A549 treated with AZD9567 at 1 μM for 4 hours (cell line): ENCODE results near the gene PKP1. TPM values are rescaled to one million over a fixed set of nuclear protein-coding genes. Genes with fewer than 3 reads are reported as not detected.

Experiments used
- total RNA-seq: library from RNA; stranded (reverse); fragments of 200-300 nt; extraction: Qiagen RNA extraction; gene quantifications from 5 replicates; pipeline ENCODE4 v1.2.3, GENCODE V29; 2022; ENCODE audit not compliant: insufficient read depth

The PKP1 gene, protein sequence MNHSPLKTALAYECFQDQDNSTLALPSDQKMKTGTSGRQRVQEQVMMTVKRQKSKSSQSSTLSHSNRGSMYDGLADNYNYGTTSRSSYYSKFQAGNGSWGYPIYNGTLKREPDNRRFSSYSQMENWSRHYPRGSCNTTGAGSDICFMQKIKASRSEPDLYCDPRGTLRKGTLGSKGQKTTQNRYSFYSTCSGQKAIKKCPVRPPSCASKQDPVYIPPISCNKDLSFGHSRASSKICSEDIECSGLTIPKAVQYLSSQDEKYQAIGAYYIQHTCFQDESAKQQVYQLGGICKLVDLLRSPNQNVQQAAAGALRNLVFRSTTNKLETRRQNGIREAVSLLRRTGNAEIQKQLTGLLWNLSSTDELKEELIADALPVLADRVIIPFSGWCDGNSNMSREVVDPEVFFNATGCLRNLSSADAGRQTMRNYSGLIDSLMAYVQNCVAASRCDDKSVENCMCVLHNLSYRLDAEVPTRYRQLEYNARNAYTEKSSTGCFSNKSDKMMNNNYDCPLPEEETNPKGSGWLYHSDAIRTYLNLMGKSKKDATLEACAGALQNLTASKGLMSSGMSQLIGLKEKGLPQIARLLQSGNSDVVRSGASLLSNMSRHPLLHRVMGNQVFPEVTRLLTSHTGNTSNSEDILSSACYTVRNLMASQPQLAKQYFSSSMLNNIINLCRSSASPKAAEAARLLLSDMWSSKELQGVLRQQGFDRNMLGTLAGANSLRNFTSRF
- 0.02 to 0.03 TPM (median 0.02 TPM) in 3 of 5 replicates, not detected in the others for total RNA-seq

DNA sequence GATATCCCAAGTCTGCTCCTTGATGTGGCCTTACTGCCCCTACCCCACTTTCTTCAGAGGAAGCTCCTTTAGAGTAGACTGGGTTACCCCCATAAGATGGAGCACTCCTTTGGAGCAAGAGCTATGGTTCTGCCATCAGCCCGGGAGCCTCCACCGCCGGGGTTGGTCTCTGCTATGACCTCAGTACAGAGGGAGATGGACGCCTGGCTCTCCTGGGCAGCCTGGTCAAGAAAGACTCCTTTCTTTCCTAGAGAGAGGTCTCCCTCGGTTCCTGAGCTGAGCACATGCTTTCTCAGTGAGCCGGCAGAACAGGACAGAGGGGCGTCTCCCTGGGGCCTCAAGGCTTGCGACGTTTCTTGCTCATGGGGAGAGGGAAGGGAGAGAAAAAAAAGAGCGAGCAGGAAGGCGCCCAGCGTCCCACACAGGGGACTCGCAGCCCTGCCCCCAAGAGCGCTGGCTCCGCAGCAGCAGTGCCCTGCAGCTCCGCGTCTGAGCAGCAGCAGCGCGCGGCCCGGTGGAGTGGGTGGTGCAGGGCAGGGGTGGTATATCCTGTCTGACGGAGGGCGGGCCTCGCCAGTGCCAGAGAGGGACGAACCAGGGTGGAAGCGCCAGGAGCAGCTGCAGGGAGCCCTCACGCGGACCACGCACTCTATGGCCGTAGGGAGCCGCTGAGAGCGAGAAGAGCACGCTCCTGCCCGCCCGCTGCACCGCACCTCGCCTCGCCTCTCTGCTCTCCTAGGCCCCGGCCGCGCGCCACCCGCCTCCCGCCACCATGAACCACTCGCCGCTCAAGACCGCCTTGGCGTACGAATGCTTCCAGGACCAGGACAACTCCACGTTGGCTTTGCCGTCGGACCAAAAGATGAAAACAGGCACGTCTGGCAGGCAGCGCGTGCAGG lies at the start of gene PKP1:
TSS of gene PKP1 (plus strand) at position 576 of the 899 bp plus-strand sequence. CDS start at position 773, 197 bp downstream.

DNA sequence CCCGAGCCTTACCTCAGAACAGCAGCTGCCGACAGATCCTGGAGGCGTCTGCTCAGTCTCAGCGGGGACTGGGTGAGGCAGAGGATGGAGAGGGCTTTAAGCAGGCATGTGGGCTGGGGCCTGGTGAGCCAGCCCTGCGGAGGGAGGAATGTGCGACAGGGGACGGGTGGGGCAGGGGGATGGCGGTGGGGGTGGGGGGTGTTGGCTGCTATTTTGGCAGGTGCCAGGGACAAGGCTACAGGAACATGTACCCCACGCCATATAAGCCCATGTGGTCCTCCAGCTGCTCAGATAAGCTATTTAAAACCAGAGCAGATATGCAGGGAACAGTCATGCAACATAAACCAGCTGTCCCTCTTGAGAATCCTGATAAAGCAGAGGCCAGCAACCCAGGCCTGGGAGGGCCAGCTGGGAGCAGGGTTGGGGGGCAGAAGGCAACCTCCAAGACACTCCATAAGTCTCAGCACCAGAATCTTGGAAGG lies 94.3 kb downstream of the PKP1 start, which contains the start of gene TNNT2:
TSS of gene TNNT2 (minus strand) at position 70 of the 482 bp plus-strand sequence. CDS start 4,426 bp downstream, outside the sequence.

Other genes with a start within 250 kb of the PKP1 start
- not detected in 5 replicates for gene CACNA1S, start 171.1 kb upstream of the PKP1 start, total RNA-seq
- 0.13 to 0.21 TPM (median 0.15 TPM) in 4 of 5 replicates, not detected in the other for gene ASCL5, start 156.3 kb upstream of the PKP1 start, total RNA-seq
- gene TMEM9, start 129.0 kb upstream of the PKP1 start, total RNA-seq: 82.1 to 90.8 TPM (median 87.0 TPM) in 5 replicates
- 0.65 to 0.78 TPM (median 0.71 TPM) in 4 of 5 replicates, not detected in the other for gene IGFN1, start 92.7 kb upstream of the PKP1 start, total RNA-seq
- gene TNNT2, start 94.2 kb downstream of the PKP1 start, total RNA-seq: 0.08 to 0.17 TPM in 2 of 5 replicates, not detected in the others
- gene LAD1, start 115.8 kb downstream of the PKP1 start, total RNA-seq: 0.27 to 0.63 TPM (median 0.42 TPM) in 4 of 5 replicates, not detected in the other
- gene TNNI1, start 138.2 kb downstream of the PKP1 start, total RNA-seq: not detected in 5 replicates
- gene PHLDA3, start 185.7 kb downstream of the PKP1 start, total RNA-seq: 86.1 to 154 TPM (median 136 TPM) in 5 replicates
- 371 to 582 TPM (median 394 TPM) in 5 replicates for gene CSRP1, start 223.6 kb downstream of the PKP1 start, total RNA-seq